HCT116 (cell line): ENCODE data around the gene CDC14A. TPM values are rescaled to one million over a fixed set of nuclear protein-coding genes. Genes with fewer than 3 reads are reported as not detected.

ENCODE experiments used
- ATAC-seq: fragments of 200-7000 bp; cut with Tn5 transposase; 2 replicates; pipeline ENCODE4 v1.9.1; 2020; ENCODE audit warnings: mild to moderate bottlenecking, moderate library complexity
- BruUV-seq: library from RNA; stranded (reverse); fragments of 400-500 nt; replicated peaks from 2 replicates; lab custom pipeline; 2021; lab: Mats Ljungman, UMichigan
- CTCF ChIA-PET: fragments of 300-600 bp; sonication (Branson Sonifier 250); formaldehyde crosslinking; loops from one replicate; lab custom pipeline; 2021; ENCODE audit warnings: antibody characterized with exemption; lab: Charles Lee
- POLR2A ChIA-PET: fragments of 300-600, 350-600 bp; sonication (Branson Sonifier 250); formaldehyde crosslinking; loops from one replicate; lab custom pipeline; 2021; ENCODE audit warnings: antibody characterized with exemption; lab: Charles Lee
- RAD21 ChIA-PET, 2 experiments: fragments of 300-600 bp; sonication (Branson Sonifier 250); formaldehyde crosslinking; loops; one replicate each; lab custom pipeline; 2023; ENCODE audit warnings: low total read pairs in 2 of 2; ENCODE audit not compliant: uncharacterized antibody in 2 of 2, unreplicated experiment in 2 of 2, low non-redundant PET in 1 of 2; lab: Charles Lee
- DNase-seq: peaks from one replicate; pipeline ENCODE4 v3.0.0-alpha.2; 2010; ENCODE audit warnings: low read depth, low spot score
- H2AFZ ChIP-seq: fragments of 200-600 bp; shearing (Covaris generic), sonication (generic); 2 replicates; pipeline ENCODE4 v1.6.1; 2017; ENCODE audit warnings: low read depth, mixed run types, mixed read lengths, antibody characterized with exemption, low read length; ENCODE audit not compliant: poor library complexity, severe bottlenecking
- H3K27ac ChIP-seq: 2 replicates; pipeline ENCODE4 v1.5.1; 2012; ENCODE audit warnings: low read depth, low read length
- H3K27me3 ChIP-seq: fragments of 200-600 bp; sonication (generic); 2 replicates; pipeline ENCODE4 v1.6.1; 2016; ENCODE audit warnings: mixed run types, low read length, mixed read lengths; ENCODE audit not compliant: insufficient read depth
- H3K36me3 ChIP-seq, 2 experiments: fragments of 200-500 bp in 1 of 2; fragments of 200-600 bp in 1 of 2; sonication (Bioruptor generic) in 1 of 2; sonication (generic) in 1 of 2; 2 replicates each; pipeline versions ENCODE4 v1.5.1 to v1.6.1; 2014 to 2016; ENCODE audit warnings: low read length in 2 of 2, inconsistent platforms in 1 of 2, mixed read lengths in 1 of 2, mixed run types in 1 of 2; ENCODE audit not compliant: insufficient read depth in 2 of 2, control insufficient read depth in 1 of 2
- H3K4me1 ChIP-seq, 2 experiments: fragments of 200-600 bp in 1 of 2; sonication (generic) in 1 of 2; 2 replicates each; pipeline versions ENCODE4 v1.5.1 to v1.6.1; 2012 to 2017; ENCODE audit warnings: low read length in 2 of 2, inconsistent platforms in 1 of 2, mild to moderate bottlenecking in 1 of 2, mixed read lengths in 1 of 2, mixed run types in 1 of 2, moderate library complexity in 1 of 2; ENCODE audit not compliant: insufficient read depth in 2 of 2, control insufficient read depth in 1 of 2
- H3K4me2 ChIP-seq: fragments of 200-600 bp; sonication (generic); 2 replicates; pipeline ENCODE4 v1.6.1; 2017; ENCODE audit warnings: mixed run types, low read length, mixed read lengths
- H3K4me3 ChIP-seq, 2 experiments: fragments of 200-600 bp in 1 of 2; sonication (generic) in 1 of 2; replicated peaks in 1 of 2; 2 replicates each; pipeline ENCODE4 v1.5.1; 2011 to 2016; ENCODE audit warnings: low read length in 2 of 2, control low read depth in 1 of 2, low read depth in 1 of 2, mild to moderate bottlenecking in 1 of 2, mixed read lengths in 1 of 2, mixed run types in 1 of 2
- H3K79me2 ChIP-seq: fragments of 200-600 bp; sonication (generic); 2 replicates; pipeline ENCODE4 v1.6.1; 2017; ENCODE audit warnings: mild to moderate bottlenecking, mixed run types, low read length, moderate library complexity, mixed read lengths; ENCODE audit not compliant: insufficient read depth
- H3K9ac ChIP-seq: fragments of 200-600 bp; sonication (generic); 2 replicates; pipeline ENCODE4 v1.6.1; 2016; ENCODE audit warnings: low read length, mixed read lengths
- H3K9me2 ChIP-seq: fragments of 200-600 bp; sonication (generic), shearing (Covaris generic); 2 replicates; pipeline ENCODE4 v1.6.1; 2017; ENCODE audit warnings: mixed run types, mild to moderate bottlenecking, moderate library complexity; ENCODE audit not compliant: insufficient read depth
- H3K9me3 ChIP-seq, 2 experiments: fragments of 200-500 bp in 1 of 2; fragments of 200-600 bp in 1 of 2; sonication (Bioruptor generic) in 1 of 2; sonication (generic) in 1 of 2; 2 replicates each; pipeline ENCODE4 v1.6.1; 2014 to 2017; ENCODE audit warnings: low read length in 2 of 2, mixed read lengths in 2 of 2, inconsistent platforms in 1 of 2, low read depth in 1 of 2, mild to moderate bottlenecking in 1 of 2, mixed run types in 1 of 2, moderate library complexity in 1 of 2; ENCODE audit not compliant: control insufficient read depth in 1 of 2, insufficient read depth in 1 of 2
- H4K20me1 ChIP-seq: fragments of 200-600 bp; sonication (generic), shearing (Covaris generic); 2 replicates; pipeline ENCODE4 v1.6.1; 2017; ENCODE audit warnings: mixed run types, mild to moderate bottlenecking, moderate library complexity; ENCODE audit not compliant: insufficient read depth
- EGR1 ChIP-seq: IDR thresholded peaks from 2 replicates; pipeline ENCODE4 v1.6.1; 2012; ENCODE audit warnings: low read depth
- FOSL1 ChIP-seq: IDR thresholded peaks from 2 replicates; pipeline ENCODE4 v1.6.1; 2012; ENCODE audit warnings: low read depth
- JUND ChIP-seq: IDR thresholded peaks from 2 replicates; pipeline ENCODE4 v1.6.1; 2012
- SIN3A ChIP-seq: IDR thresholded peaks from 2 replicates; pipeline ENCODE4 v1.6.1; 2012; ENCODE audit warnings: low read depth
- YY1 ChIP-seq: IDR thresholded peaks from 2 replicates; pipeline ENCODE4 v1.6.1; 2011; ENCODE audit warnings: low read length, low read depth, moderate library complexity, mild to moderate bottlenecking; ENCODE audit not compliant: insufficient replicate concordance; ENCODE audit errors: extremely low read depth
- intact Hi-C: fragments of 100-400 bp; cut with micrococcal nuclease; formaldehyde crosslinking; loops from 2 replicates; pipeline ENCODE4 v1.10.0; 2022
- total RNA-seq: library from RNA; stranded (reverse); gene quantifications from one replicate; pipeline ENCODE4 v1.2.1, GENCODE V29; 2021; ENCODE audit not compliant: unreplicated experiment

The CDC14A gene
- total RNA-seq, 1 experiment from 2014 or later: 5.1 TPM

DNA sequence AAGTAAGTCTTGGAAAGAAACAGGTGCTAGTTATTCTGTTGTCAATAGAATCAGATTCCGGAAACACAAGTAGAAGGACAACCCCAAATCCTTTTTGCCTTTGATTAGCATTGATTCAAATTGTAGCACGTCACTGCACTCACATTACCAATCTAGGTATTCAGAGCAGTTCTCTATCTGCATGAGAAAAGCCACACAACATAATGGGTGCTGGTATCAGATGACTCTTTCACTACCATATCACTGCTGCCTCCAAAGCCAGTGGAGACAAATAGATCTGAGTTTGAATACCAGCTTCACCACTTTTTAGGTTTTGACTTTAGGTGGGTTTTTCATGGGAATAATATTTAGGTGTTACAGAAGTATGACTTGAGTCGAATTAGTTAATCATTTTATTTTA lies 47.4 kb upstream of the CDC14A start:
- CTCF ChIA-PET: no interaction called here
- ATAC-seq: no peak
- intact Hi-C loops: no loop called here
- Histone ChIP-seq H4K20me1 (no peaks in the 10 kb centered on the region), H3K27me3 (no peaks in the 10 kb centered on the region), H3K9me2 (no peaks in the 10 kb centered on the region; the same call in 1 of the 2 replicates), H3K9ac (no peak overlapping the region)
- TF ChIP-seq SIN3A (no peak), FOSL1 (no peak), YY1 (no peak), JUND (no peak)
- TF ChIP-seq, all 23 proteins: peak for 0
- BruUV-seq: no TSS peak
- no peak for DNase-seq
- Histone ChIP-seq H2AFZ (no peak overlapping the region), H3K9me3 (no peaks in the 10 kb centered on the region), H3K4me2 (no peak overlapping the region), H3K79me2 (no peaks in the 10 kb centered on the region), H3K4me3 (no peak overlapping the region), H3K27ac (no peak overlapping the region), H3K4me1 (no peaks in the 10 kb centered on the region), H3K36me3 (no peaks in the 10 kb centered on the region)
- ChIA-PET RAD21 (no interaction called here), POLR2A (no interaction called here)

DNA sequence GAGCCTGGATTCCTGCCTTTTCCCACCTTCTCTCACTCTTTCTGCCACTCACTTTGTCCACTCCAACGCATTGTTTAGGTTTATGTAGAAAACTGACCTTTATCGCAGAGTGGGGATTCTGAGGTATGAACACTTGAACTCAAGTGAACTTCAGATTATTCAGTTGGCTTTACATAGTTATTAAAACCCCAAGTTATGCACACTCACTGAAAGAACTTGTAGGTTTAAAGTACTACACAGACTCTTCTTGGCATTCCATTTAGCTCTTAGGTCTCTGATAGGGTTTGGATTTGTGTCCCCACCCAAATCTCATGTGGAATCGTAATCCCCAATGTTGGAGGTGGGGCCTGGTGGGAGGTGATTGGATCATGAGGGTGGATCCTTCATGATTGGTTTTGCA lies 46.4 kb upstream of the CDC14A start:
- intact Hi-C loops: no loop called here
- Histone ChIP-seq H3K4me1 (no peaks in the 10 kb centered on the region), H3K4me2 (no peak overlapping the region), H3K36me3 (no peaks in the 10 kb centered on the region), H3K27ac (no peak overlapping the region), H3K79me2 (no peaks in the 10 kb centered on the region), H2AFZ (no peak overlapping the region), H3K4me3 (no peak overlapping the region), H3K9me2 (no peaks in the 10 kb centered on the region; the same call in 1 of the 2 replicates), H3K9me3 (no peaks in the 10 kb centered on the region), H4K20me1 (no peaks in the 10 kb centered on the region), H3K9ac (no peak overlapping the region), H3K27me3 (no peaks in the 10 kb centered on the region)
- no TSS peak for BruUV-seq
- ATAC-seq: no peak
- ChIA-PET CTCF (no interaction called here), POLR2A (no interaction called here), RAD21 (no interaction called here)
- TF ChIP-seq EGR1: no peak
- DNase-seq: no peak
